ENCODE results near the gene VDR. TPM values are rescaled to one million over a fixed set of nuclear protein-coding genes. Genes with fewer than 3 reads are reported as not detected.

Gene VDR
- polyA plus RNA-seq, 3 donors, result 6.0 to 14.8 (median 12.8) TPM

DNA sequence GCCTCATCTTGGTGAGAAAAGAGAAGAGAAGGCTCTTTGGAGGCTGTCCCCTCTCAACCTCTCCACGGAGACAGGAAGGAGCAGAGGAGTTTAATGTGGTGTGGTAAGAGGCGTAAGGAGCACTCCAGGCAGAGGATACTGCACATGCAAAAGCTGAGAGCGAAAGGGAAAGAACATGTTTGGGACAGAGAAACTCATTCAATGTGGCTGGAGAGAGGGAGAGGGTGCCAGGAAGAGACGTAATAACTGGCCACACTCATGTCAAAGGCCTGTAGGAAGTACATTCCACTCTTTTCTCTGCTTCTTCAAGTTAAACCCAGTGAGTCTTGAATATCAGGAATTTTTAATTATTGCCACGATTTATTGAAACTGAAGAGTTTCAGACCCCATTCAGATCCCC is 12.0 kb downstream of the VDR start:
- intact Hi-C loops (cut with micrococcal nuclease), result no loop called here
- Histone ChIP-seq H3K36me3 (replicated peaks in 1 of 2; ENCODE audit: control insufficient read depth in 1 of 2, insufficient read depth in 2 of 2, low read length in 2 of 2) (peaks cover 8 to 54% of the 10 kb centered on the region in 2 donors), H3K4me2 (replicated peaks; ENCODE audit: extremely low read depth, low read length, poor library complexity, severe bottlenecking) (no peak overlapping the region), H3K27ac (ENCODE audit: low read depth in 1 of 2, low read length in 2 of 2) (peak overlapping the region in 1 of 2 donors; percentile 66), H3K4me1 (ENCODE audit: control insufficient read depth in 1 of 2, insufficient read depth in 2 of 2, low read length in 2 of 2) (peaks cover 43 to 58% of the 10 kb centered on the region in 2 donors), H3K4me3 (replicated peaks in 1 of 3; ENCODE audit: low read depth in 2 of 3, low read length in 3 of 3) (no peak overlapping the region), H3K9ac (ENCODE audit: insufficient read depth, low read length, poor library complexity, severe bottlenecking) (no peak overlapping the region), H2AFZ (ENCODE audit: insufficient read depth, low read depth, low read length, poor library complexity, severe bottlenecking) (no peak overlapping the region), H3K9me3 (replicated peaks in 1 of 2; ENCODE audit: control insufficient read depth in 1 of 2, insufficient read depth in 1 of 2, low read length in 2 of 2) (no peaks in the 10 kb centered on the region), H4K20me1 (ENCODE audit: insufficient read depth, low read length) (peaks cover 18% of the 10 kb centered on the region), H3K79me2 (ENCODE audit: insufficient read depth, low read length) (peaks cover 79% of the 10 kb centered on the region), H3K27me3 (ENCODE audit: control insufficient read depth in 2 of 2, insufficient read depth in 2 of 2, low read length in 2 of 2) (no peaks in the 10 kb centered on the region)
- peaks cover 0 to 3% (median 0%) of the 10 kb centered on the region in 7 donors for H3K9me3 Mint-ChIP-seq
- H3K36me3 Mint-ChIP-seq, result peaks cover 52 to 68% of the 10 kb centered on the region in 2 donors
- TF ChIP-seq, protein P1, sequence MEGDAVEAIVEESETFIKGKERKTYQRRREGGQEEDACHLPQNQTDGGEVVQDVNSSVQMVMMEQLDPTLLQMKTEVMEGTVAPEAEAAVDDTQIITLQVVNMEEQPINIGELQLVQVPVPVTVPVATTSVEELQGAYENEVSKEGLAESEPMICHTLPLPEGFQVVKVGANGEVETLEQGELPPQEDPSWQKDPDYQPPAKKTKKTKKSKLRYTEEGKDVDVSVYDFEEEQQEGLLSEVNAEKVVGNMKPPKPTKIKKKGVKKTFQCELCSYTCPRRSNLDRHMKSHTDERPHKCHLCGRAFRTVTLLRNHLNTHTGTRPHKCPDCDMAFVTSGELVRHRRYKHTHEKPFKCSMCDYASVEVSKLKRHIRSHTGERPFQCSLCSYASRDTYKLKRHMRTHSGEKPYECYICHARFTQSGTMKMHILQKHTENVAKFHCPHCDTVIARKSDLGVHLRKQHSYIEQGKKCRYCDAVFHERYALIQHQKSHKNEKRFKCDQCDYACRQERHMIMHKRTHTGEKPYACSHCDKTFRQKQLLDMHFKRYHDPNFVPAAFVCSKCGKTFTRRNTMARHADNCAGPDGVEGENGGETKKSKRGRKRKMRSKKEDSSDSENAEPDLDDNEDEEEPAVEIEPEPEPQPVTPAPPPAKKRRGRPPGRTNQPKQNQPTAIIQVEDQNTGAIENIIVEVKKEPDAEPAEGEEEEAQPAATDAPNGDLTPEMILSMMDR (IDR thresholded peaks at IDR 0.05), result no peak
- peaks cover 1 to 2% (median 1%) of the 10 kb centered on the region in 3 donors for H3K27me3 Mint-ChIP-seq (ENCODE audit: low read depth in 3 of 3)
- H3K4me3 Mint-ChIP-seq, result no peak overlapping the region
- H3K27ac Mint-ChIP-seq, result peak overlapping the region in 4 of 7 donors; percentile 70 to 87 (median 76)
- no CpG with 5 or more reads among the region's 5 CpGs for WGBS (ENCODE audit: insufficient coverage)
- H3K4me1 Mint-ChIP-seq, result peaks cover 61% of the 10 kb centered on the region
- DNase-seq, result no peak

DNA sequence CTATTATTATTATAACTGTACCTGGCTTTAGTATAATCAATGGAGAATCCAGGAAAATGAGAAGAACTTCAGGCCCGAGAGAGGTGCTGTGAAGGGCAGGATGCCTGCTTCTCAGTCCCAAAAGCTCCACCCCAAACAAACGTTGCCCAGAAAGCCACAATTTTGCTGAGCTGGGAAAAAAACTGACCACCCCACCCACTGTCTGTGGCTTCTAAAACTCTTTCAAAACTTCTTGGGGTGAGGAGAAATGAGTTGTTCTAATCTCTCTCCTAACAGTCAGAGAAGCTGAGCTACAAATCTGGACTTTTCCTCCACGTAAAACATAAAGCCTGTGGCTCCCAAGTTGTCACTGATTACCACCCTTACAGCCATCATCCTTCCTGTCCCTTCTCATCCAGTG is 13.4 kb downstream of the VDR start:
- Histone ChIP-seq H3K27ac (ENCODE audit: low read depth in 1 of 2, low read length in 2 of 2) (peak overlapping the region; percentile 21 to 71), H3K9ac (ENCODE audit: insufficient read depth, low read length, poor library complexity, severe bottlenecking) (peak overlapping the region; percentile 33), H3K4me2 (replicated peaks; ENCODE audit: extremely low read depth, low read length, poor library complexity, severe bottlenecking) (peak overlapping the region; percentile 5), H3K9me3 (replicated peaks in 1 of 2; ENCODE audit: control insufficient read depth in 1 of 2, insufficient read depth in 1 of 2, low read length in 2 of 2) (no peaks in the 10 kb centered on the region), H2AFZ (ENCODE audit: insufficient read depth, low read depth, low read length, poor library complexity, severe bottlenecking) (no peak overlapping the region), H3K4me1 (ENCODE audit: control insufficient read depth in 1 of 2, insufficient read depth in 2 of 2, low read length in 2 of 2) (peaks cover 38 to 51% of the 10 kb centered on the region in 2 donors), H3K79me2 (ENCODE audit: insufficient read depth, low read length) (peaks cover 79% of the 10 kb centered on the region), H4K20me1 (ENCODE audit: insufficient read depth, low read length) (peaks cover 5% of the 10 kb centered on the region), H3K27me3 (ENCODE audit: control insufficient read depth in 2 of 2, insufficient read depth in 2 of 2, low read length in 2 of 2) (no peaks in the 10 kb centered on the region), H3K36me3 (replicated peaks in 1 of 2; ENCODE audit: control insufficient read depth in 1 of 2, insufficient read depth in 2 of 2, low read length in 2 of 2) (peaks cover 7 to 44% of the 10 kb centered on the region in 2 donors), H3K4me3 (replicated peaks in 1 of 3; ENCODE audit: low read depth in 2 of 3, low read length in 3 of 3) (peak overlapping the region in 1 of 3 experiments; percentile 24)
- H3K27ac Mint-ChIP-seq, result peak overlapping the region; percentile 66 to 95 (median 91)
- TF ChIP-seq, protein P1 (IDR thresholded peaks at IDR 0.05), result no peak
- intact Hi-C loops (cut with micrococcal nuclease), result no loop called here
- peaks cover 55 to 66% of the 10 kb centered on the region in 2 donors for H3K36me3 Mint-ChIP-seq
- H3K27me3 Mint-ChIP-seq (ENCODE audit: low read depth in 3 of 3), result peaks cover 1 to 4% (median 1%) of the 10 kb centered on the region in 3 donors
- H3K4me3 Mint-ChIP-seq, result peak overlapping the region; percentile 50 to 84
- H3K9me3 Mint-ChIP-seq, result peaks cover 0 to 3% (median 0%) of the 10 kb centered on the region in 7 donors
- no peak for DNase-seq
- 50% methylated on average over 1 of the region's 3 CpGs for WGBS (ENCODE audit: insufficient coverage)
- peaks cover 50% of the 10 kb centered on the region for H3K4me1 Mint-ChIP-seq
